Activated CD4-positive, CD25-positive, alpha-beta regulatory T cell treated with anti-CD3 and anti-CD28 coated beads, Interleukin-2, amount 50 U/mL, for 72 hours (primary cell): ENCODE results near the gene SMYD2.
"Not testable (repeated sequence)": the region's sequence is repeated elsewhere in the genome, so short reads cannot be mapped to it uniquely, and the experiment has no call there.

ENCODE experiments used
- DNase-seq: peaks from one replicate; pipeline ENCODE4 v3.0.0; 2021

SMYD2 gene

GRCh38 chr1:214271995-214272731 is 8.8 kb upstream of the SMYD2 start:
- no peak for DNase-seq

- no peak for DNase-seq
Observed at GRCh38 chr1:214272964-214273533, 7.9 kb upstream of the SMYD2 start.

DNA sequence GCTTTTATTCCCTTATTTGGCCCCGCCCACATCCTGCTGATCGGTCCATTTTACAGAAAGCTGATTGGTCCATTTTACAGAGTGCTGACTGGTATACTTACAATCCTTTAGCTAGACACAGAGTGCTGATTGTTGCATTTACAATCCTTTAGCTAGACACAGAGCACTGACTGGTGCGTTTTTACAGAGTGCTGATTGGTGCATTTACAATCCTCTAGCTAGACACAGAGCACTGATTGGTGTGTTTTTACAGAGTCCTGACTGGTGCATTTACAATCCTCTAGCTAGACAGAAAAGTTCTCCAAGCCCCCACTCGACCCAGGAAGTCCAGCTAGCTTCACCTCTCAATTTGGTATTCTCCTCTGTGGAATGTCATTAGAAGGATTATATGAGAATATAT is 5.3 kb upstream of the SMYD2 start:
- DNase-seq, result not testable (repeated sequence)

GRCh38 chr1:214276786-214277185 is 4.2 kb upstream of the SMYD2 start:
- DNase-seq, result no peak

DNA sequence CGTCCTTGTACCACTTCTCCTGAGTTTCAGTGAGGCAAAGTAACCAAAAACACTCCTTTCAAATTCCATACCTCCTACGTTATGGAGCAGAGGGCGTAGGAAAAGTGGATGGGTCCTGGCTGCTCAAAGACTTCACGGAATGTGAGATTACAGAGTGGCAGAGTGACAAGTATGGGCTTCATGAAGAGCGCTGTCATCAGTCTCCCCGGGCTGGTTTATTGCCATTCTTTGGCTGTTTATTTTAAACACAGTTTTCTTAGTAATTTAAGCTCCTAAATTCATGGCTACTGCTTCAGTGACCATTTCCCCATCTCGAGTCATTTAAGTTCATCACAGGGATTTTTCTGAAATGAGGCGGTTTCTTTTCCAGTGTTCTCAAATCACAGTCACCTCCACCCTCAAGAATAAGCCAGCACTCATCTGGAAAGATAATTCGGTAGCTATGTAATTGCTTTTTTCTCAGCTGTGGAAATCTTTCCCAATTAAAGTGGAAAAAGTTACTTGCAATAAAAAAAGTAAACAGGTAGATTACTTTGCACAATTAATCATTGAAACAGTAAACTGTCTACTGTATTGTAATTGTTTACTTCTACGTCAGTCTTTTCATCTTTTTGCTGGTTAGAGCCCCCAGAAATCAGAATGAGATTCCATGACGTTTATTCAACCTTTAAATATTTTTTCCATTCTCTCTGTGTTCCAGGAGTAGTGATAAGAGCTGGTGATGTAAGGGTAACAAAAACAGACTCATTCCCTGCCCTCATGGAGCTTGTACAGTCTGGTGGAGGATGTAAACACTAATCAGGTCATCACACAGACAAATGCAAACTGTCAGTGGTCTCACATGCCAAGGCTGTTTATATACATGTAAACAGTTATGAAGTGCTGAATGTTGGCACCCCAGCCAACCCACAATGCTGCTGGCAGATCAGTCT is 3.0 kb upstream of the SMYD2 start:
- no peak for DNase-seq

DNA sequence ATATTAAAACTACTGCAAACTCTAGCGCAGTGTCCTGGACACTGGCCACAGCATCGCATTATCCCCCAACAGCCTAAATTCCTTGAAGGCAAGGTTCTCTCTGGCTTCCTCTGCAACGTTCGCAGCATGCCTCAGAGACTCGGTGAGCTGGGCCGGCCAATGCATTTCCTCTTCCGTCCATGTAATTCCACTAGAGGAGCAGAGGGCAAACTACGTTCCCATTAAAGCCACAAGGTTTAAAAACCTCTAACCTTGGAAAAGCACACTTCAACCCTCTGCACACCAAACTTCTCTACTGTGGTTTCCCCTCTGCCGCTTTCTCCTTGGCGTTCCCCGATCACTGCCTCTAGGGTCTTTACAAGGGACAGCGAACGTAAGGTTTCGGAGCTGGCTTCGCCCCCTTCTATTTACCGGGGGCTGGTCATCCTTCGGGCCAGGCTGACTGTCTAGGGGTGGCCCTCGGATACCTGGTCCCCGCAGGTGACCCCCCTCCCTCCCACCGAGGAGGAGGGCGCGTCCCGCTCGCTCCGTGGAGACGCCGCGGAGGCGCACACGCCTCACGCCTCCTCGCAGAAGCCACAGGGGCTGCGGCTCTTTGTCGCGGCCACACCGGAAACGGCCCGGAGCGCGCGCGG is 456 bp upstream of the SMYD2 start:
- DNase-seq, result no peak

DNA sequence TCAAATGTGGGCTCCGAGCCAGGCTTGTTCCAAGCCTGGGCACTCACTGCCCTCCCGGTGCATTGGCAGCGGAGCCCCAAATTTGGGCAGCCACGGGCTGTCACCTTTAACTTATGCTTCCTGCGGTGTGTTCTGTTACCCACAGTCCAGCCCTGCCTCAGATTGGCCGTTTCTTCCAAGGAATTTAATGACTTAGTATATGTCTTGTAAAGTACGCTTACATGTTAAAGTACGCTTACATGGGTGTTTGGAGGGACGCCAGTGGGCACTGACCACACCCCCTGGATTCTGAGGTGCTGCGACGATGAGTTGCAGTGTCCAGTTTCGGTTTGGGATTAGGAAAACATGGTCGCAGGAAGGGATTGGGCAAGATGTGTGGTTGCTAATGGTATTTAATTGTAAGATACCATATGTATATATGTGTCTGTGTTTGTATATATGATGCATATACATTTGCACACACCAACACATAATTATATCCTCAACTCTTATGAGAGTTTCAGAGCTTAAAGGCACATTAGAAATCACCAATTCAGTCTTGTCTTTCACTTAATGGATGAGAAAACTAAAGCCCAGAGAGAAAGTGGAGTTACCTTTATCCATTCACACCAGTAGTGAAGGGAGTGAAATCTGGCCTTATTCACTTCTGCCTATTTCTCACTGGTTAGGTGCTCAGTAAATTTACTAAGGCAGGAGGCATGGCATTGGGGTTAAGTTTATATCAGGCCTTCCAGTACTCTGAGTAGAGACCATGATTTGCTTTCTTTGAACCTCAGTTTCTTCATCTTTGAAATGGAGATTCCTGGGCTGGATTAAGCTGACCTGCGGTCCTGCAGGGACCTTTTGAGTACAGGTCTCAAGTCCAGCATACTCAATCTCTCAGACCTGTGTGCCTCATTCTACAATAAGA is 1.0 kb downstream of the SMYD2 start:
- DNase-seq, result no peak

- no peak for DNase-seq
Observed at GRCh38 chr1:214282630-214283242, 1.8 kb downstream of the SMYD2 start.

DNA sequence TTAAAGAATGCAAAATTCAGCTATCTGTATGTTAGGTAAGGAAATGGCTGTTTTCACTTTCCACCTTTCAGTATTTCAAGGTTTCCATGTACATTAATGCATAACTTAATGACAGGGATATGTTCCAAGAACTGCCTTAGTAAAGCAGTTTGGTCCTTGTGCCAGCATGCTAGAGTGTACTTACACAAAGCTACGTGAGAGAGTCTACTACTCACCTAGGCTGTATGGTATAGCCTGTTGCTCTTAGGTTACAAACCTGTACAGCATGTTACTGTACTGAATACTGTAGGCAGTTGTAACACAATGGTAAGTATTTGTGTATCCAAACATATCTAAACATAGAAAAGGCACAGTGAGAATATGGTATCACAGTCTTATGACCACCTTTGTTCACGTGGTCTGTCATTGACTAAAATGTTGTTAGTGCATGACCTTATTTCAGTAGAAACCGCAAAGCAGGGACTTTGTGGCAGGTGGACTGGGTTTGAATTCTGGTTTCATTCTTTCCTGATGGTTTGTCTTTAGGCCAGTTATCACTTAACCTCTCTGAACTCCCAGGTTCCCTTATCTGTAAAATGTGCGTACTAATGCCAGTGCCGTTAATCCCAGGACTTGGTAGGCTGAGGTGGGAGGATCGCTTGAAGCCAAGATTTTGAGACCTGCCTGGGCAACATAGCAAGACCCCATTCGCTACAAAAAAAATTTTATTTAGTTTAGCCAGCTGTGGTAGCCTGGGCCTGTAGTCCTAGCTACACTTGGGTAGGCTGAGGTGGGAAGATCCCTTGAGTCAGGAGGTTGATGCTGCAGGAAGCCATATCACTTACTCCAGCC is 4.9 kb downstream of the SMYD2 start:
- no peak for DNase-seq

GRCh38 chr1:214287884-214288283 is 6.9 kb downstream of the SMYD2 start:
- no peak for DNase-seq

DNA sequence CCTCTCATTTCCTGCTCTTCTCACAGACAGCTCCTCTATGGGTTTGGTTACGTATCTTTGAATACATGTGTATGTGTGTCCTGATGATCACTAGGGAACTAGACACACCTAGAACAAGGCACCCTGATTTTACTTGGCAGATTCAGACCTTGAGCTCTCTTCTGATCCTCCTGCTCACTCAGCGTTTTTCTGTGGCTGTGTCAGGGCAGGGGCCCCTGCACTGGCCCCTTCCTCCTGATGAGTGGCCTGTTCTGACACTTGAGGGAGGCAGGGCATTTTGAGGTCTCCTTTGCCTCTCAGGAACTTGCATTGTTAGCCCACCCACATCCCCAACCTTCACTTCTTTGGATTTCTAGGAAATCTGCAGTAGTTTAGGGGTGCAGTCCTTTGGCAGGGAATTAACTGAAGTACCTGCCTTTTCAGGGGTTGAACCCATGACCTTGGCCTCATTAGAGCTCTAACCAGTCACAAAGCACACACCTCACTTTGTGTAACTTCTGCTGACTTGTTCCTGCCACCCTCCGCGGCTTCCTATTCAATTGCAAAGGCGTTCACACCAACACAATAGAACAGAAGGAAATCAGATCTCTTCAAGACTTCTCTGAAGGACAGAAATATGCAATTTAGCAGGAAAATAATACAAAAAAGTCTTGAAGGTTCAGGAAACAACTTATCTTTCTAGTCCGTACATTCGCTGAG is 8.8 kb downstream of the SMYD2 start:
- no peak for DNase-seq

GRCh38 chr1:214290424-214291037 is 9.6 kb downstream of the SMYD2 start:
- no peak for DNase-seq

- no peak for DNase-seq
Observed at GRCh38 chr1:214292322-214292721, 11.4 kb downstream of the SMYD2 start.

GRCh38 chr1:214295934-214296333 is 15.0 kb downstream of the SMYD2 start:
- no peak for DNase-seq

- DNase-seq, result no peak
Observed at GRCh38 chr1:214296860-214297745, 16.1 kb downstream of the SMYD2 start.

GRCh38 chr1:214300149-214300780 is 19.3 kb downstream of the SMYD2 start:
- no peak for DNase-seq

GRCh38 chr1:214301526-214301925 is 20.6 kb downstream of the SMYD2 start:
- DNase-seq, result no peak
